Inflammatory macrophage (primary cell): ENCODE measurements around the gene KIF27.
"Not testable (repeated sequence)": the region's sequence is repeated elsewhere in the genome, so short reads cannot be mapped to it uniquely, and the experiment has no call there.

Experiments
- DNase-seq, 2 donors: peaks; one replicate each; pipeline ENCODE4 v3.0.0-alpha.2; 2020 to 2022

Gene KIF27

GRCh38 chr9:83933790-83934189 lies 12.6 kb upstream of the KIF27 start:
- DNase-seq: peak; percentile 40 to 63

- no peak for DNase-seq
Measured at GRCh38 chr9:83932851-83933250, 11.6 kb upstream of the KIF27 start.

GRCh38 chr9:83932011-83932410 lies 10.8 kb upstream of the KIF27 start:
- no peak for DNase-seq

GRCh38 chr9:83930881-83931280 lies 9.6 kb upstream of the KIF27 start:
- DNase-seq: no peak

GRCh38 chr9:83927591-83927990 lies 6.4 kb upstream of the KIF27 start:
- DNase-seq: no peak

GRCh38 chr9:83920469-83920926 lies 734 bp downstream of the KIF27 start:
- DNase-seq: peak in 1 of 2 donors; percentile 5

GRCh38 chr9:83919111-83919510 lies 2.1 kb downstream of the KIF27 start:
- DNase-seq: no peak

- DNase-seq: peak in 1 of 2 donors; percentile 39
Measured at GRCh38 chr9:83912194-83912593, 9.0 kb downstream of the KIF27 start.

- DNase-seq: no peak
Measured at GRCh38 chr9:83906144-83906543, 15.1 kb downstream of the KIF27 start.

GRCh38 chr9:83900615-83901014 lies 20.6 kb downstream of the KIF27 start:
- not testable (repeated sequence) for DNase-seq

GRCh38 chr9:83894301-83894700 lies 26.9 kb downstream of the KIF27 start:
- not testable (repeated sequence) for DNase-seq

GRCh38 chr9:83886498-83886897 lies 34.7 kb downstream of the KIF27 start:
- not testable (repeated sequence) for DNase-seq

- DNase-seq: peak in 1 of 2 donors; percentile 4
Measured at GRCh38 chr9:83885559-83886240, 35.5 kb downstream of the KIF27 start.

GRCh38 chr9:83881687-83882408 lies 39.4 kb downstream of the KIF27 start:
- not testable (repeated sequence) for DNase-seq

GRCh38 chr9:83875559-83875958 lies 45.7 kb downstream of the KIF27 start:
- not testable (repeated sequence) for DNase-seq

GRCh38 chr9:83849895-83850294 lies 71.3 kb downstream of the KIF27 start:
- DNase-seq: peak; percentile 0 to 3

GRCh38 chr9:83837070-83837643 lies 84.1 kb downstream of the KIF27 start:
- not testable (repeated sequence) for DNase-seq

GRCh38 chr9:83830426-83831071 lies 90.7 kb downstream of the KIF27 start:
- not testable (repeated sequence) for DNase-seq

GRCh38 chr9:83824986-83825623 lies 96.1 kb downstream of the KIF27 start:
- DNase-seq: not testable (repeated sequence)

GRCh38 chr9:83817356-83818278 lies 103.6 kb downstream of the KIF27 start, which contains the start of gene GKAP1:
Gene GKAP1 (minus strand): TSS chr9:83817769. CDS start chr9:83806517, 11,252 bp downstream.
- DNase-seq: peak; percentile 44 to 45

GRCh38 chr9:83817011-83817355 lies 104.2 kb downstream of the KIF27 start:
- peak in 1 of 2 donors; percentile 1 for DNase-seq
